ENCODE data around the gene SF3B2.

SF3B2 gene

DNA sequence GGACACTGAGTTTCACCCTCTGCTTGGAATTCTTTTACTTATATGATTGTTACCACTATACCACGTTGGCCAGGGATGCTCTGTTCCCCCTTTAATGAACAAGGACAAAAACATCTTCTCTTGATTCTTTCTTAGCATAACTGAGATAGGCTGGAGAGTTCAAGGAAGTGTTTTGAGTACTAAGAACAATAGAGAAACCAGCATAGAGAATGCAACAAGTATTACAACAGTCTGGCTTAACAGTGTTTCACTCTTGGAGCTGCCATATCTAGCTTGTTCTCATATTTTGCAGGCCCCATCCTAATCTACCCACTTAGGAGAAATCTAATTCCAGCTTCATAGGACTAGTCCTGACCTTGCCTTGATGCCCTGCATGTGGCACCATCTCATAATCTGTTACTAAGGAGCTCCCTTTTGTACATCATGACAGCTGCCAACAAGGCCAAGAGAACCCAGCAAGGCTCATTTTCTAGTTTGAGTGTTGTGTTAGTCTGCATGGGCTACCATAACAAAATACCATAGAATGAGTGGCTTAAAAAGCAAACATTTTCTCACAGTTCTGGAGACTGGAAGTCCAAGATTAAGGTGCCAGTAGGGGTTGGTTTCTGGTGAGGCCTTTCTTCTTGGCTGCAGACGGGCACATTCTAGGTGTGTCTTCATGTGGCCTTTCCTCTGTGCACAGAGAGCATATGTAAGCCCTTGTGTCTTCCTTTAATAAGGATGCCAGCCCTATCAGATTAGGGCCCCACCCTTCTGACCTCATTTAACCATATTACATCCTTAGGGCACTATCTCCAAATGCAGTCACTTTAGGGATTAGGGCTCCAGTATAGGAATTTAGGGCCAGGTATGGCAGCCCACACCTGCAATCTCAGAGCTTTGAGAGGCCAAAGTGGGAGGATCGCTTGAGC, 55.7 kb downstream of the SF3B2 start:
- no peak for TF ChIP-seq CTCF (conservative IDR thresholded peaks at IDR 0.05; ENCODE audit: low read depth, low read length)
- Histone ChIP-seq H3K27ac (no peak overlapping the region), H3K4me1 (ENCODE audit: low read depth, poor library complexity, severe bottlenecking) (peaks cover 11% of the 10 kb centered on the region), H3K27me3 (ENCODE audit: insufficient read depth, low read depth) (no peaks in the 10 kb centered on the region), H3K4me3 (IDR thresholded peaks at IDR 0.05; ENCODE audit: insufficient read depth, low read depth, low read length) (no peak overlapping the region), H3K4me2 (no peak overlapping the region), H4K20me1 (ENCODE audit: insufficient read depth) (no peaks in the 10 kb centered on the region), H2AFZ (ENCODE audit: low read depth) (no peak overlapping the region), H3K36me3 (ENCODE audit: insufficient read depth) (no peaks in the 10 kb centered on the region), H3K79me2 (ENCODE audit: insufficient read depth, low read depth) (peaks cover 24% of the 10 kb centered on the region; the same call in 1 of the 2 replicates), H3K9ac (no peak overlapping the region)

GRCh38 chr11:66109294-66109693, 57.1 kb downstream of the SF3B2 start:
- Histone ChIP-seq H3K4me1 (ENCODE audit: low read depth, poor library complexity, severe bottlenecking) (peaks cover 23% of the 10 kb centered on the region), H4K20me1 (ENCODE audit: insufficient read depth) (0 out of 2 replicates have a peak, but pooled peaks cover 3% of the 10 kb centered on the region), H3K4me2 (no peak overlapping the region), H2AFZ (ENCODE audit: low read depth) (no peak overlapping the region), H3K4me3 (IDR thresholded peaks at IDR 0.05; ENCODE audit: insufficient read depth, low read depth, low read length) (no peak overlapping the region), H3K27ac (no peak overlapping the region), H3K27me3 (ENCODE audit: insufficient read depth, low read depth) (no peaks in the 10 kb centered on the region), H3K9ac (no peak overlapping the region), H3K79me2 (ENCODE audit: insufficient read depth, low read depth) (peaks cover 16% of the 10 kb centered on the region; the same call in 1 of the 2 replicates), H3K36me3 (ENCODE audit: insufficient read depth) (no peaks in the 10 kb centered on the region)
- TF ChIP-seq CTCF (conservative IDR thresholded peaks at IDR 0.05; ENCODE audit: low read depth, low read length), result no peak

GRCh38 chr11:66111158-66111557, 59.0 kb downstream of the SF3B2 start:
- H3K4me3 ChIP-seq (IDR thresholded peaks at IDR 0.05; ENCODE audit: insufficient read depth, low read depth, low read length), result no peak overlapping the region
- H4K20me1 ChIP-seq (ENCODE audit: insufficient read depth), result 0 out of 2 replicates have a peak, but pooled peaks cover 3% of the 10 kb centered on the region
- H3K4me2 ChIP-seq, result no peak overlapping the region
- peaks cover 16% of the 10 kb centered on the region; the same call in 1 of the 2 replicates for H3K79me2 ChIP-seq (ENCODE audit: insufficient read depth, low read depth)
- H3K36me3 ChIP-seq (ENCODE audit: insufficient read depth), result no peaks in the 10 kb centered on the region
- no peak overlapping the region for H3K9ac ChIP-seq
- no peaks in the 10 kb centered on the region for H3K27me3 ChIP-seq (ENCODE audit: insufficient read depth, low read depth)
- no peak overlapping the region for H2AFZ ChIP-seq (ENCODE audit: low read depth)
- no peak overlapping the region for H3K27ac ChIP-seq
- H3K4me1 ChIP-seq (ENCODE audit: low read depth, poor library complexity, severe bottlenecking), result peaks cover 41% of the 10 kb centered on the region
- no peak for TF ChIP-seq CTCF (conservative IDR thresholded peaks at IDR 0.05; ENCODE audit: low read depth, low read length)

- Histone ChIP-seq H3K27me3 (ENCODE audit: insufficient read depth, low read depth) (no peaks in the 10 kb centered on the region), H3K79me2 (ENCODE audit: insufficient read depth, low read depth) (peaks cover 19% of the 10 kb centered on the region; the same call in 1 of the 2 replicates), H3K27ac (no peak overlapping the region), H3K4me3 (IDR thresholded peaks at IDR 0.05; ENCODE audit: insufficient read depth, low read depth, low read length) (no peak overlapping the region), H3K4me2 (peak overlapping the region; percentile 23; the same call in 1 of the 2 replicates), H3K36me3 (ENCODE audit: insufficient read depth) (no peaks in the 10 kb centered on the region), H4K20me1 (ENCODE audit: insufficient read depth) (0 out of 2 replicates have a peak, but pooled peaks cover 3% of the 10 kb centered on the region), H3K9ac (no peak overlapping the region), H3K4me1 (ENCODE audit: low read depth, poor library complexity, severe bottlenecking) (peaks cover 47% of the 10 kb centered on the region), H2AFZ (ENCODE audit: low read depth) (no peak overlapping the region)
- TF ChIP-seq CTCF (conservative IDR thresholded peaks at IDR 0.05; ENCODE audit: low read depth, low read length), result no peak
These were observed 59.9 kb downstream of the SF3B2 start for GRCh38 chr11:66112041-66112491.
